ENCODE data around the gene AS3MT.

Gene AS3MT

GRCh38 chr10:102856758-102857424, 12.4 kb upstream of the AS3MT start:
- no peak for DNase-seq

GRCh38 chr10:102859911-102860310, 9.4 kb upstream of the AS3MT start:
- no peak for DNase-seq

DNA sequence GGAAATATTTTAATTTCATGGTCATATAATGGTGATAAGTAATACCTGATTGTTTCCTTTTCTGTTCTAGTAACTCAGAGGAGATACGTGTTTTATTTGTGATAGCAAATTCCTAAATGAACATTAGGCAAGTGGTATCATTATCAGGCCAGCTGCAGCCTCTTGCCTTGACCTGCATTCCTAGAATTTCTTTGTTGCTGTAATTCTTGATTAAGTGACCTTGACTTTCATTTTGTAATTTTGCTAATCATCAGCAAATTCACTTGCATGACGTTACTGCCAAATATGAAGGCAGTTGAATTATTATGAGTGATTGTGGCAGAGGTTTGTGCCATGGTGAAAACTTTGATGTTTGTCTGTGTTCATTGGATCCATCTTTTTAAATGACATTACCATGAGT, 5.6 kb upstream of the AS3MT start:
- no peak for DNase-seq

DNA sequence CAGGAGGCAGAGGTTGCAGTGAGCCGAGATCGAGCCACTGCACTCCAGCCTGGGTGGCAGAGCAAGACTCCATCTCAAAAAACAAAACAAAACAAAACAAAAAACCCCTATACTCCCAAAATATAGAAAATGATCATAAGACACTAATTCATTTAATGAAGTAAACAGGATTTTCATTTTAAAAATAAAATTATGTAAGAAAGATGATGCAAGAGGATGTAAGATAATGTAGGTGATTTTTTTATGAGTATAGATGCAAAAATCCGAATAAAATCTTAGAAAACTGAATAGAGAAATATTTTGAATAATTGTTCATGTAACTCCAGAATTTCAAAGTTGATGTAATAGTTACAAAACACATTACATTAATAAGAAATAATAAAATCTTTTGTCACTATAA, 3.6 kb upstream of the AS3MT start:
- DNase-seq: no peak

DNA sequence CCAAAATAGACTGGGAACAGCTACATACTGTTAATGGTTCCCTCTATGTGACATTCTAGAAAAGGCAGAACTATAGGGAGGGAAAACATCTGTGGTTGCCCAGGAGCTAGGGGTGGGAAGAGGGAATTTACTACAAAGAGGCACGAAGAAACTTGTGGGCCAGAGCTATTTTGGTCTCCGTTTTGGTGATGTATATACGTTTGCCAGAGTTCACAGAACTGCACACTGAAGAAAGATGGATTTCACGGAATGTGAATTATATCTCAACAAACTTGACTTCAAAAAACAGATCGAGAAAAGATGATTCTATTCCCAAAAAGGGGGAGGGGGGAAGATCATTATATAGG, 386 bp upstream of the AS3MT start:
- DNase-seq: no peak

GRCh38 chr10:102870221-102870620, 951 bp downstream of the AS3MT start:
- DNase-seq: no peak

GRCh38 chr10:102872163-102872562, 2.9 kb downstream of the AS3MT start:
- DNase-seq: no peak

- no peak for DNase-seq
These were observed 7.5 kb downstream of the AS3MT start for GRCh38 chr10:102876747-102877153.

DNA sequence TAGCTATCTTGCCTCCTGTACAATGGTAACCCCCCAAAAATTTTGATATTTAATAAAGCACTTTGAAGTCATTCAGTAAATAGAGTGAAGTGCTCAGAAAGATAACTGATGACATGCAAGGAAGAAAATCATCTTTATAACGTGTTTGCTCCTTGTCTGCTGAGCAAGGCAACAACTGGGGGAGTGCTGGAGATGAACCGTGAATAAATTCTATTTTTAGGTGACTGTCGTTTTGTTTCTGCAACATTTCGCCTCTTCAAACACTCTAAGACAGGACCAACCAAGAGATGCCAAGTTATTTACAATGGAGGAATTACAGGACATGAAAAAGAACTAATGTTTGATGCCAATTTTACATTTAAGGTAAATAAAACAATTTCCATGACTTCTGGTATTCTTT, 9.4 kb downstream of the AS3MT start:
- DNase-seq: no peak

- no peak for DNase-seq
These were observed 11.0 kb downstream of the AS3MT start for GRCh38 chr10:102880256-102880655.

DNA sequence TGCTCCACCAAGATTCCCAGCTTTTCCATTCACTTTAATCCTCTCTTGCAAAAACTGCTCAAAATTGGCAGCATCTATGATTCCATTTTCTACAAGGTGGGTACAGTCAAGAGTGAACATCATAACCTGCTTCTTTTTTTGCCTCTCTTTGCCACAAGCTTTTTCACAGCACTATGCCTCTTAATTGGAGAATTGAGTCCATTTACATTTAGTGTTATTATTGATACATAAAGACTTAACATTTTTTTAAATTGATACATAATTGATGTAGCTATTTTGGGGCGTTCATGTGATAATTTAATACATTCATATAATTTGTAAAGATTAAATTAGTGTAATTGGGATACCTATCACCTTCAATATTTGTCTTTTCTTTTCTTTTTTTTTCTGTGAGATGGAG, 18.8 kb downstream of the AS3MT start:
- no peak for DNase-seq

DNA sequence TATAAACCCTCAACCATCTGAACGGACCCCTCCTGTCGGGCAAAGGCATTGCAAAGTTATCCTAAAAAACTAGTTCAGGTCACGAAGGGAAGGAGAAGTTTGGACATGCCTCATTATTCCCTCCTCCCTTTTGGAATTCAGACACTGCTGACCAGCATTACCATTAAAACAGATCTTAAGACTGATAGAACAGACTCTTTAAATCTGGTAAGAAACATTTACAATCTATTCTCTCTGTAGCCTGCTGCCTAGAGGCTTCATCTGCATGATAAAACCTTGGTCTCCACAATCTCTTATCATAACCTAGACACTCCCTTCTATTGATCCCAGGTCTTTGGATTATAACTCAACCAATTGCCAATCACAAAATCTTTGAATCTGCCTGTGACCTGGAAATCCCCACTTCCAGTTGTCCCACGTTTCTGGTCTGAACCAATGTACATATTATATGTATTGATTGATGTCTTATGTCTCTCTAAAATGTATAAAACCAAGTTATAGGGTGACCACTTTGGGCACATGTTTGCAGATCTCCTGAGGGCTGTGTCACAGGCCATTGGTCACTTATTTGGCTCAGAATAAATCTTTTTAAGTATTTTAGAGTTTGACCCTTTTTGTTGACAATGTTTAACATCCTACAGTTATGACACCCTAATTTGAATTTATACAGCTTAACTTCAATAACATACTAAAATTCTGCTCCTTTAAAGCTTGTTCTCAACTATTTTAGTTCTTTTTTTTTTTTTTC, 25.4 kb downstream of the AS3MT start:
- no peak for DNase-seq

DNA sequence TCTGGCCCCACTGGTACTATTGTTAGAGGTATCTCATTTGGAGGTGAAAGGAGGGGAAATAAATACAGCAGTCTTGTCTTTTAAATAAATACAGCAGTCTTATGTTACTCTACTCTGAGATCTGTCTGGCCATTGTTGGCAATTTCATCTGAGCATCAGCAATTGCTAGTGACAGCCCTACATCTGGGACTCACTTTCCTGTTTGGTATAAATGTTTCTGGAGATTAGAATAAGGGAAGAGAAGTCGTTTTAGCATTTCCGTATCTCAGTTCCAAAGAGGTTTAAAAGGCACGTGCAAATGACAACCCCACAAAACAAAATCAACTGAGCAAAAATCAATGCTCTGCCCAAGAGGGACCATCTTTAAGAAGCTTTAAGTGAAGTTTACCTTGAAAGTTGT, 30.7 kb downstream of the AS3MT start:
- no peak for DNase-seq

DNA sequence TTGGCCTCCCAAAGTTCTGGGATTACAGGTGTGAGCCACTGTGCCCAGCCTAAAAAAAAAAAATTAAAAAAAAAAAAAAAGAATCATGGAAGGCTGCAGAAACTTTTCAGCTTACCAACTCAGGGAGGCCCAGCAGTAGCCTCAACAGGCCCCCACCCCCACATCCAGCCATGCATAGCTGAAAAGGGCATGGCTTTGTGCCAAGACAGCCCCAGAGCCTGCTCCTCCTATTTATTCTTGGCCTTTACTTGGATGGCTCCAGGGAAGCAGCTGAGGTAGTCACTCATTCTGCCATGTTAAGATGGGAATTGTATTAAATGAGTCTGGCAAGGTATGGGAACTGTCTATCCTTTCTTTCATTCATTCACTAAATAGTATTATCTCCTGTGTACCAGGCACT, 35.1 kb downstream of the AS3MT start:
- DNase-seq: no peak

GRCh38 chr10:102906507-102906906, 37.2 kb downstream of the AS3MT start:
- DNase-seq: no peak

- DNase-seq: no peak
These were observed 45.5 kb downstream of the AS3MT start for GRCh38 chr10:102914781-102915180.

DNA sequence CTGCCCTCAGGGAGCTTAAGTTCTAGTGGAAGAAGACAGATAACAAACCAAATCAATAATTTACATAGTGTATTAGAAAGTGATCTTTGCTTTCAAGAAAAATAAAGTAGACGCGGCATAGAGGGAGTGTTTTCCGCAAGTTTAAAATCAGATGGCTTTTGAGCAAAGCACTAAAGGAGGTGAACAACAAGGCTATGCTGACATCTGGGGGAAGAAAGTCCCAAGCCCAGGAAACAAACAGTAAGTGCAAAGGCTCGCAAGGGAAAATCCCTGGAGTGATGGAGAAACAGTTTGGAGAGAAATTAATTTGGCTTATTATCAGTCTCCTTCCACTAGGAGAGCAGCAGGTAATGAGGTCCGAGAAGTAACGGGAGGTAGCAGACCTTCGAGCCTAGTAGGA, 46.9 kb downstream of the AS3MT start:
- DNase-seq: no peak

DNA sequence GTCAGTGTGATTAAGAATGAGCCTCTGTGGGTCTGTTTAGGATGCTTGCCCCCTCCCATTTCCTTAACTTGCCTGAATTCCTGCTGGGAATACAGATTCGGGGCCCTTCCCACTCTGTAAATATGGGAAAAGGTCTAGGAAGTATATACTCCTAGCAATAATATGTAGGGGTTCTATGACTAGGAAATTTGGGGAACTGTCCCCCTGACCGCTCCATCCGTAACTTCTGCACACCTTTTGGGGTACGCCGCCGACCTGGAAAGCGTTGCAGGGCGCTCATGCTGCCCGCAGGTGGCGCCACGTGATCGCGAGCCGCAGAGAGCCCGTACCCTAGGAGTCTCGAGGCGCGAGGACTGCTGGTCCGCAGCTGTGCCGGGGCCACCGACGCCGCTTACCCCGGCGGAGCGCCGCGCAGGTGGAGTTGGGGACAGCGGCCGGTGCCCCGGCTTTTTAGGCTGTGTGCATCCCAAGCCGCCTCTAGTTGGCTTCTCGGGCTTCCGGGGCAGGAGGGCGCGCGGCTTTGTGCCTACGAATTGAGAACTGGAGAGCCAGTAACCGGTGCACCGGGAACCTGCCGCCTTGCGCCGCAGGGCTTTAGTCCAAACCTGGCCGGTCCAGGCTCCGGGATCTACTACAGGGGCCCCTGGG, 48.2 kb downstream of the AS3MT start:
- peak in 1 of 2 experiments; percentile 32 for DNase-seq

DNA sequence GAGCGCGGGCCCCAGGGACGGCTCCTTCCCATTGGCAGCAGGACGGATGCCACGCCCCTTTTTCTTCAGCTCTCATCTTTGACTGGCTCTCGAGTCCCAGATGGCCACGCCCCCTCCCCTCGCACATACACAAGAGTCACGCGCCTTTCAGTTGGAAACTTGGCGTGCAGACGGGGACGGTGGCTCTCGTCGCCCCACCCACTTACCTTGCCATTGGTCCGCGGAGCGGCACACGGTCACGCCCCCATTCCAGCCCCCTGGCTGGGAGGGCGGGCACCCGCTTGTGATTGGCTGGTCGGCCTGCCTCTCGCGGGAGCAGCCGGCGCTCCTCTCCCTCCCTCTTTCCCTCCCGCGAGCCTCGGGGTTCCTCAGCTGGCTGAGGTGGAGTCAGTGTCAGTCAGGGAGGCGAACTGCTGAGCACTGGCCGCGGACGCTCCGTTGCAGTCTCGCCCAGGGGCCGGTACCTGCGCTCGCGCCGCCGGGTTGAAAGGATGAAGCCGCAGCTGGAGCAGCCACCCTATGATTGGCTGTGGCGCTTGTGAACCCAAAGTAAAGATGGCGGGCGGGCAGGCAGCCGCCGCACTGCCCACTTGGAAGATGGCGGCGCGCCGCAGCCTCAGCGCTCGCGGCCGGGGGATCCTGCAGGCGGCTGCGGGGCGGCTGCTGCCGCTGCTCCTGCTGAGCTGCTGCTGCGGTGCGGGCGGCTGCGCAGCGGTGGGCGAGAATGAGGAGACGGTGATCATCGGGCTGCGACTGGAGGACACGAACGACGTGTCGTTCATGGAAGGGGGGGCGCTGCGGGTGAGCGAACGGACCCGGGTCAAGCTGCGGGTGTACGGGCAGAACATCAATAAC, 48.9 kb downstream of the AS3MT start, which contains the start of gene CNNM2:
CNNM2 (plus strand) TSS at position 333 of the 855 bp plus-strand sequence; CDS start at position 520, 187 bp downstream.
- DNase-seq: peak; percentile 90 to 98

GRCh38 chr10:102918817-102919245, 49.6 kb downstream of the AS3MT start:
- no peak for DNase-seq

- no peak for DNase-seq
These were observed 50.1 kb downstream of the AS3MT start for GRCh38 chr10:102919246-102919959.

DNA sequence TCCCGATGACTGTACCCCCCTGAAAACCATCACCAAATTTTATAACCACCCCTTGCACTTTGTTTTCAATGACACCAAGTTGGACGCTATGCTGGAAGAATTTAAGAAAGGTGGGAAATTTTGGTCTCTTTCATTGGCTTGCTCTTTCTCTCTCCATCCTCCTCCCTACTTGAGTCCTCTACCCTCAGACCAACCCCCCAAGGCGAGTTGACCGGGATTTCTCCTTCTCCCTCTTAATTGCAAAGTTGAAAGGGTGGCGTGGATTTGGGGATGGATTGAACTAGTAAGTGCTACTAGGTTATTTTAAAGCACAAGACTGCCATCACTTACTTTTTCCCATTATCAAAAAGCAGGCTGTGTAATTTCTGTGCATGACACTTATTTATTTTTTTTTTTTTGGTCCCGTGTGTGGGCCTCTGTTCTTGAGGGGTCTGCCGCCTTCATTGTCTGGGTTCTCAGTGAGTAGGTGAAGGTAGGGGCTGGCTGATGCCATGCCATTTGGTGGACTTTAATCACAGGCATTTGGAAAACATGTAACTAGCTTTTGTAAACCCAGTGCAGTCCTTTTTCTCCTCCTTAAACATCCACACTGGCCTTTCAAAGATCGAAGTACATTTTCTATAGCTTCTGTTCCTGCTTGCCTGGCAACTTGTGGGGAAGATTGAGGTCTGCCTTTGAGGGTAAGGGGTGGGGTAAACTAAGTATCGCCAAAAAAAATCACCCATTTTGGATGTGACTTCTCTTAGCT, 50.9 kb downstream of the AS3MT start:
- DNase-seq: no peak
